GM12878 (cell line): ENCODE data around the gene TMEM98. TPM values are rescaled to one million over a fixed set of nuclear protein-coding genes. Genes with fewer than 3 reads are reported as not detected.

Source experiments
- ATAC-seq: fragments of 200-7000 bp; cut with Tn5 transposase; 3 replicates; pipeline ENCODE4 v1.9.1; 2020; ENCODE audit warnings: mild to moderate bottlenecking, moderate library complexity
- BruUV-seq: library from RNA; stranded (reverse); fragments of 400-500 nt; replicated peaks from 2 replicates; lab custom pipeline; 2021; lab: Mats Ljungman, UMichigan
- CTCF ChIA-PET: fragments of 300-600 bp; sonication (Branson Sonifier 250); formaldehyde crosslinking; extraction: SDS; loops from one replicate; lab custom pipeline; 2021; ENCODE audit warnings: inconsistent platforms; lab: Yijun Ruan, JAX
- POLR2A ChIA-PET: fragments of 350-600 bp; formaldehyde crosslinking; extraction: SDS; loops from one replicate; lab custom pipeline; 2021; ENCODE audit warnings: inconsistent platforms; lab: Charles Lee
- RAD21 ChIA-PET: fragments of 300-600 bp; sonication (Branson Sonifier 250); formaldehyde crosslinking; loops from one replicate; lab custom pipeline; 2023; ENCODE audit warnings: antibody characterized with exemption; ENCODE audit not compliant: unreplicated experiment; lab: Charles Lee
- SMC1A ChIA-PET: fragments of 300-600 bp; sonication (Branson Sonifier 250); formaldehyde crosslinking; loops from one replicate; lab custom pipeline; 2023; ENCODE audit not compliant: unreplicated experiment, uncharacterized antibody; lab: Charles Lee
- DNase-seq: peaks from one replicate; pipeline ENCODE4 v3.0.0-alpha.2; 2011; ENCODE audit warnings: low read depth, low spot score
- FAIRE-seq: peaks from 3 replicates; lab custom pipeline; 2011; peaks lifted over from hg19 to GRCh38; lab: Jason Lieb, UNC
- H2AFZ ChIP-seq: 2 replicates; pipeline ENCODE4 v1.6.0; 2011; ENCODE audit warnings: low read depth, low read length, control low read depth; ENCODE audit not compliant: control insufficient read depth
- H3K27ac ChIP-seq: 2 replicates; pipeline ENCODE4 v1.5.1; 2011; ENCODE audit warnings: control low read depth; ENCODE audit not compliant: control insufficient read depth, insufficient read depth
- H3K27me3 ChIP-seq, 2 experiments: replicated peaks in 1 of 2; 2 replicates each; pipeline versions ENCODE4 v1.6.0 to v1.6.1; 2011; ENCODE audit warnings: low read length in 1 of 2; ENCODE audit not compliant: control insufficient read depth in 2 of 2, insufficient read depth in 2 of 2
- H3K36me3 ChIP-seq, 2 experiments: 2 replicates each; pipeline ENCODE4 v1.5.1; 2011; ENCODE audit warnings: low read length in 1 of 2; ENCODE audit not compliant: control insufficient read depth in 2 of 2, insufficient read depth in 2 of 2
- H3K4me1 ChIP-seq: 2 replicates; pipeline ENCODE4 v1.6.1; 2011; ENCODE audit warnings: mild to moderate bottlenecking, low read length, moderate library complexity, mixed read lengths; ENCODE audit not compliant: control insufficient read depth, insufficient read depth
- H3K4me2 ChIP-seq: 2 replicates; pipeline ENCODE4 v1.6.0; 2011; ENCODE audit warnings: control low read depth; ENCODE audit not compliant: control insufficient read depth, insufficient read depth
- H3K4me3 ChIP-seq: fragments of 200-600 bp; sonication (generic); 2 replicates; pipeline ENCODE4 v1.5.1; 2016
- H3K79me2 ChIP-seq: 2 replicates; pipeline ENCODE4 v1.6.0; 2011; ENCODE audit warnings: low read length; ENCODE audit not compliant: control insufficient read depth, insufficient read depth
- H3K9ac ChIP-seq: 2 replicates; pipeline ENCODE4 v1.8.0; 2011; ENCODE audit warnings: low read length, control low read depth, mixed read lengths; ENCODE audit not compliant: control insufficient read depth, insufficient read depth
- H3K9me3 ChIP-seq: replicated peaks from 3 replicates; pipeline ENCODE4 v1.5.1; 2011; ENCODE audit warnings: mild to moderate bottlenecking, low read length; ENCODE audit not compliant: control insufficient read depth, insufficient read depth
- H4K20me1 ChIP-seq: 2 replicates; pipeline ENCODE4 v1.6.0; 2011; ENCODE audit not compliant: control insufficient read depth, insufficient read depth
- NFYB ChIP-seq: IDR thresholded peaks from 2 replicates; pipeline ENCODE4 v1.6.1; 2011; ENCODE audit warnings: low read depth, mild to moderate bottlenecking, low read length, improper control_type of control experiment, moderate library complexity; ENCODE audit not compliant: insufficient read depth
- RAD21 ChIP-seq: IDR thresholded peaks from 2 replicates; pipeline ENCODE4 v1.6.1; 2011; ENCODE audit warnings: mild to moderate bottlenecking, low read depth, low read length, moderate library complexity; ENCODE audit not compliant: insufficient read depth
- RFX5 ChIP-seq: IDR thresholded peaks from 2 replicates; pipeline ENCODE4 v1.6.1; 2011; ENCODE audit warnings: low read depth, low read length, improper control_type of control experiment
- ZNF384 ChIP-seq: IDR thresholded peaks from 2 replicates; pipeline ENCODE4 v1.6.1; 2012; ENCODE audit warnings: low read depth, mild to moderate bottlenecking, low read length, improper control_type of control experiment, borderline replicate concordance
- WGBS: methylation state at CpG from one replicate; pipeline ENCODE4 v1.1.6; 2016; ENCODE audit warnings: low lambda C conversion rate; ENCODE audit not compliant: insufficient replicate concordance, insufficient coverage; ENCODE audit errors: missing lambda C conversion rate; 5-methylcytosine and 5-hydroxymethylcytosine counted together
- in situ Hi-C: fragments of 300-500 bp; cut with MboI; formaldehyde crosslinking; loops from 9 replicates; pipeline ENCODE4 v1.14.3; 2018; ENCODE audit warnings: mixed read lengths
- intact Hi-C: fragments of 100-400 bp; cut with micrococcal nuclease; formaldehyde crosslinking; loops from one replicate; pipeline ENCODE4 v1.14.2; 2022; ENCODE audit not compliant: unreplicated experiment
- polyA plus RNA-seq, 11 experiments: library from polyadenylated mRNA; depleted of rRNA in 4 of 11; unstranded in 6 of 11; stranded (reverse) in 5 of 11; fragments of >200 nt; fragmentation: Nextera tagmentation in 4 of 11; fragmentation: Illumina TruSeq in 1 of 11; extraction: Ambion mirVana in 4 of 11; extraction: Trizol in 1 of 11; gene quantifications; 1 replicate in 1 of 11; 2 replicates in 10 of 11; pipeline versions ENCODE4 v1.2.1 to v1.2.3, GENCODE V29; 2011 to 2016; ENCODE audit warnings: inconsistent platforms in 2 of 11, missing spikeins in 2 of 11, low read depth in 1 of 11
- total RNA-seq, 4 experiments: library from RNA; depleted of rRNA in 3 of 4; stranded (reverse); fragments of >200 nt in 3 of 4; fragmentation: Illumina TruSeq in 1 of 4; extraction: Trizol in 1 of 4; gene quantifications; 2 replicates each; pipeline versions ENCODE4 v1.2.1 to v1.2.3, GENCODE V29; 2013 to 2021
- TF ChIP-seq, protein P1 (sequence below): IDR thresholded peaks from 2 replicates; pipeline ENCODE4 v1.6.1; 2012; ENCODE audit warnings: low read depth, low read length, improper control_type of control experiment
- TF ChIP-seq, protein P2 (sequence below): fragments of 450-650 bp; IDR thresholded peaks from 2 replicates; pipeline ENCODE4 v1.6.1; 2017; ENCODE audit warnings: mild to moderate bottlenecking, moderate library complexity
- TF ChIP-seq, protein P3 (sequence below): fragments of 450-650 bp; formaldehyde crosslinking; IDR thresholded peaks from 2 replicates; pipeline ENCODE4 v1.4.0; 2022; ENCODE audit warnings: mild to moderate bottlenecking, moderate library complexity
- TF ChIP-seq, protein P4 (sequence below): IDR thresholded peaks from 2 replicates; pipeline ENCODE4 v1.6.1; 2012; ENCODE audit warnings: improper control_type of control experiment, low read depth, low read length; ENCODE audit not compliant: insufficient replicate concordance

TMEM98 gene
- total and polyA plus RNA-seq, 10 of the 15 experiments (the other 5 are each of a cell fraction or from before 2014, with no cell fraction given), result 0.04 to 0.73 (median 0.13) TPM; not detected in 3

DNA sequence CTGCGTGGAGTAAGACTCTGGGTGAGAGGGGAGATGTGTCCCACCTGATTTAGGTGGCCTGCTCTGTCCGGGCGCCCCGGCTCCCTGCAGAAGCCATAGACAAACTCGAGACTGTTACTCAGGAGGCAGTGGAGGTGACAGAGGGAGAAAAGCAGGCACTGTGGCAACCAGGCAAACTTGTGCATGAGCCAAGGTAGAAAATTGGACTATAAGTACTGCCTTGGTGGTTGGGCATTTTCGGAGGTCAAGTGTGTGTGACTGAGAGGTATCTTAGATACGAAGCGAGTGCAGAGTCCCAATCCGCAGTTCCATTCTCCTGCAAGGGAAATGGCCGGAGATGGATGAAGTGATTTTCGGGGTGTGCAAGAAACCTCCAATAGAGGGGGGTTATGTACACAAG is 36.6 kb downstream of the TMEM98 start:
- CTCF ChIA-PET, result no interaction called here
- H3K27ac ChIP-seq, result no peak overlapping the region
- FAIRE-seq, result no peak
- 70% methylated on average over 11 of the region's 11 CpGs for WGBS
- intact Hi-C loops (no loop called here), in situ Hi-C loops (no loop called here)
- H3K79me2 ChIP-seq, result no peaks in the 10 kb centered on the region
- no peaks in the 10 kb centered on the region for H4K20me1 ChIP-seq
- no peaks in the 10 kb centered on the region for H3K27me3 ChIP-seq
- H3K9ac ChIP-seq, result no peak overlapping the region
- RAD21 ChIA-PET, result no interaction called here
- no peaks in the 10 kb centered on the region for H3K4me1 ChIP-seq
- no peaks in the 10 kb centered on the region for H3K36me3 ChIP-seq
- H3K9me3 ChIP-seq, result no peaks in the 10 kb centered on the region; the same call in 2 of the 3 replicates
- no peak for ATAC-seq
- H3K4me2 ChIP-seq, result no peak overlapping the region
- SMC1A ChIA-PET, result no interaction called here
- H2AFZ ChIP-seq, result no peak overlapping the region
- no peak overlapping the region for H3K4me3 ChIP-seq
- POLR2A ChIA-PET, result no interaction called here
- DNase-seq, result no peak
- BruUV-seq, result no TSS peak
- no peak for TF ChIP-seq NFYB
- no peak for TF ChIP-seq ZNF384
- no peak for TF ChIP-seq RAD21
- TF ChIP-seq, protein P1, sequence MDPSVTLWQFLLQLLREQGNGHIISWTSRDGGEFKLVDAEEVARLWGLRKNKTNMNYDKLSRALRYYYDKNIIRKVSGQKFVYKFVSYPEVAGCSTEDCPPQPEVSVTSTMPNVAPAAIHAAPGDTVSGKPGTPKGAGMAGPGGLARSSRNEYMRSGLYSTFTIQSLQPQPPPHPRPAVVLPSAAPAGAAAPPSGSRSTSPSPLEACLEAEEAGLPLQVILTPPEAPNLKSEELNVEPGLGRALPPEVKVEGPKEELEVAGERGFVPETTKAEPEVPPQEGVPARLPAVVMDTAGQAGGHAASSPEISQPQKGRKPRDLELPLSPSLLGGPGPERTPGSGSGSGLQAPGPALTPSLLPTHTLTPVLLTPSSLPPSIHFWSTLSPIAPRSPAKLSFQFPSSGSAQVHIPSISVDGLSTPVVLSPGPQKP, result no peak
- TF ChIP-seq, protein P2, sequence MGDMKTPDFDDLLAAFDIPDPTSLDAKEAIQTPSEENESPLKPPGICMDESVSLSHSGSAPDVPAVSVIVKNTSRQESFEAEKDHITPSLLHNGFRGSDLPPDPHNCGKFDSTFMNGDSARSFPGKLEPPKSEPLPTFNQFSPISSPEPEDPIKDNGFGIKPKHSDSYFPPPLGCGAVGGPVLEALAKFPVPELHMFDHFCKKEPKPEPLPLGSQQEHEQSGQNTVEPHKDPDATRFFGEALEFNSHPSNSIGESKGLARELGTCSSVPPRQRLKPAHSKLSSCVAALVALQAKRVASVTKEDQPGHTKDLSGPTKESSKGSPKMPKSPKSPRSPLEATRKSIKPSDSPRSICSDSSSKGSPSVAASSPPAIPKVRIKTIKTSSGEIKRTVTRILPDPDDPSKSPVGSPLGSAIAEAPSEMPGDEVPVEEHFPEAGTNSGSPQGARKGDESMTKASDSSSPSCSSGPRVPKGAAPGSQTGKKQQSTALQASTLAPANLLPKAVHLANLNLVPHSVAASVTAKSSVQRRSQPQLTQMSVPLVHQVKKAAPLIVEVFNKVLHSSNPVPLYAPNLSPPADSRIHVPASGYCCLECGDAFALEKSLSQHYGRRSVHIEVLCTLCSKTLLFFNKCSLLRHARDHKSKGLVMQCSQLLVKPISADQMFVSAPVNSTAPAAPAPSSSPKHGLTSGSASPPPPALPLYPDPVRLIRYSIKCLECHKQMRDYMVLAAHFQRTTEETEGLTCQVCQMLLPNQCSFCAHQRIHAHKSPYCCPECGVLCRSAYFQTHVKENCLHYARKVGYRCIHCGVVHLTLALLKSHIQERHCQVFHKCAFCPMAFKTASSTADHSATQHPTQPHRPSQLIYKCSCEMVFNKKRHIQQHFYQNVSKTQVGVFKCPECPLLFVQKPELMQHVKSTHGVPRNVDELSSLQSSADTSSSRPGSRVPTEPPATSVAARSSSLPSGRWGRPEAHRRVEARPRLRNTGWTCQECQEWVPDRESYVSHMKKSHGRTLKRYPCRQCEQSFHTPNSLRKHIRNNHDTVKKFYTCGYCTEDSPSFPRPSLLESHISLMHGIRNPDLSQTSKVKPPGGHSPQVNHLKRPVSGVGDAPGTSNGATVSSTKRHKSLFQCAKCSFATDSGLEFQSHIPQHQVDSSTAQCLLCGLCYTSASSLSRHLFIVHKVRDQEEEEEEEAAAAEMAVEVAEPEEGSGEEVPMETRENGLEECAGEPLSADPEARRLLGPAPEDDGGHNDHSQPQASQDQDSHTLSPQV, result no peak
- TF ChIP-seq RFX5, result no peak
- TF ChIP-seq, protein P3, sequence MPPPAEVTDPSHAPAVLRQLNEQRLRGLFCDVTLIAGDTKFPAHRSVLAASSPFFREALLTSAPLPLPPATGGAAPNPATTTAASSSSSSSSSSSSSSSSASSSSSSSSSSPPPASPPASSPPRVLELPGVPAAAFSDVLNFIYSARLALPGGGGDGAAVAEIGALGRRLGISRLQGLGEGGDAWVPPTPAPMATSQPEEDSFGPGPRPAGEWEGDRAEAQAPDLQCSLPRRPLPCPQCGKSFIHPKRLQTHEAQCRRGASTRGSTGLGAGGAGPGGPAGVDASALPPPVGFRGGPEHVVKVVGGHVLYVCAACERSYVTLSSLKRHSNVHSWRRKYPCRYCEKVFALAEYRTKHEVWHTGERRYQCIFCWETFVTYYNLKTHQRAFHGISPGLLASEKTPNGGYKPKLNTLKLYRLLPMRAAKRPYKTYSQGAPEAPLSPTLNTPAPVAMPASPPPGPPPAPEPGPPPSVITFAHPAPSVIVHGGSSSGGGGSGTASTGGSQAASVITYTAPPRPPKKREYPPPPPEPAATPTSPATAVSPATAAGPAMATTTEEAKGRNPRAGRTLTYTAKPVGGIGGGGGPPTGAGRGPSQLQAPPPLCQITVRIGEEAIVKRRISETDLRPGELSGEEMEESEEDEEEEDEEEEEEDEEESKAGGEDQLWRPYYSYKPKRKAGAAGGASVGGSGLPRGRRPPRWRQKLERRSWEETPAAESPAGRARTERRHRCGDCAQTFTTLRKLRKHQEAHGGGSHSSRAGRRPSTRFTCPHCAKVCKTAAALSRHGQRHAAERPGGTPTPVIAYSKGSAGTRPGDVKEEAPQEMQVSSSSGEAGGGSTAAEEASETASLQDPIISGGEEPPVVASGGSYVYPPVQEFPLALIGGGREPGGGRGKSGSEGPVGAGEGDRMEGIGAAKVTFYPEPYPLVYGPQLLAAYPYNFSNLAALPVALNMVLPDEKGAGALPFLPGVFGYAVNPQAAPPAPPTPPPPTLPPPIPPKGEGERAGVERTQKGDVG (CRISPR knock-in tag), result no peak
- TF ChIP-seq, protein P4, sequence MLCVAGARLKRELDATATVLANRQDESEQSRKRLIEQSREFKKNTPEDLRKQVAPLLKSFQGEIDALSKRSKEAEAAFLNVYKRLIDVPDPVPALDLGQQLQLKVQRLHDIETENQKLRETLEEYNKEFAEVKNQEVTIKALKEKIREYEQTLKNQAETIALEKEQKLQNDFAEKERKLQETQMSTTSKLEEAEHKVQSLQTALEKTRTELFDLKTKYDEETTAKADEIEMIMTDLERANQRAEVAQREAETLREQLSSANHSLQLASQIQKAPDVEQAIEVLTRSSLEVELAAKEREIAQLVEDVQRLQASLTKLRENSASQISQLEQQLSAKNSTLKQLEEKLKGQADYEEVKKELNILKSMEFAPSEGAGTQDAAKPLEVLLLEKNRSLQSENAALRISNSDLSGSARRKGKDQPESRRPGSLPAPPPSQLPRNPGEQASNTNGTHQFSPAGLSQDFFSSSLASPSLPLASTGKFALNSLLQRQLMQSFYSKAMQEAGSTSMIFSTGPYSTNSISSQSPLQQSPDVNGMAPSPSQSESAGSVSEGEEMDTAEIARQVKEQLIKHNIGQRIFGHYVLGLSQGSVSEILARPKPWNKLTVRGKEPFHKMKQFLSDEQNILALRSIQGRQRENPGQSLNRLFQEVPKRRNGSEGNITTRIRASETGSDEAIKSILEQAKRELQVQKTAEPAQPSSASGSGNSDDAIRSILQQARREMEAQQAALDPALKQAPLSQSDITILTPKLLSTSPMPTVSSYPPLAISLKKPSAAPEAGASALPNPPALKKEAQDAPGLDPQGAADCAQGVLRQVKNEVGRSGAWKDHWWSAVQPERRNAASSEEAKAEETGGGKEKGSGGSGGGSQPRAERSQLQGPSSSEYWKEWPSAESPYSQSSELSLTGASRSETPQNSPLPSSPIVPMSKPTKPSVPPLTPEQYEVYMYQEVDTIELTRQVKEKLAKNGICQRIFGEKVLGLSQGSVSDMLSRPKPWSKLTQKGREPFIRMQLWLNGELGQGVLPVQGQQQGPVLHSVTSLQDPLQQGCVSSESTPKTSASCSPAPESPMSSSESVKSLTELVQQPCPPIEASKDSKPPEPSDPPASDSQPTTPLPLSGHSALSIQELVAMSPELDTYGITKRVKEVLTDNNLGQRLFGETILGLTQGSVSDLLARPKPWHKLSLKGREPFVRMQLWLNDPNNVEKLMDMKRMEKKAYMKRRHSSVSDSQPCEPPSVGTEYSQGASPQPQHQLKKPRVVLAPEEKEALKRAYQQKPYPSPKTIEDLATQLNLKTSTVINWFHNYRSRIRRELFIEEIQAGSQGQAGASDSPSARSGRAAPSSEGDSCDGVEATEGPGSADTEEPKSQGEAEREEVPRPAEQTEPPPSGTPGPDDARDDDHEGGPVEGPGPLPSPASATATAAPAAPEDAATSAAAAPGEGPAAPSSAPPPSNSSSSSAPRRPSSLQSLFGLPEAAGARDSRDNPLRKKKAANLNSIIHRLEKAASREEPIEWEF, result no peak
